K562 (cell line): ENCODE measurements around the gene YKT6. TPM values are rescaled to one million over a fixed set of nuclear protein-coding genes. Genes with fewer than 3 reads are reported as not detected.

Experiments
- ATAC-seq: fragments of 200-7000 bp; cut with Tn5 transposase; 3 replicates; pipeline ENCODE4 v1.9.1; 2020; ENCODE audit warnings: moderate library complexity
- BruUV-seq: library from RNA; stranded (reverse); fragments of 400-500 nt; replicated peaks from 2 replicates; lab custom pipeline; 2021; lab: Mats Ljungman, UMichigan
- CTCF ChIA-PET: fragments of 300-600 bp; formaldehyde crosslinking; extraction: SDS; loops from one replicate; lab custom pipeline; 2021; ENCODE audit warnings: low intra/inter-chr PET ratio; lab: Yijun Ruan, JAX
- POLR2A ChIA-PET: fragments of 300-600, 350-650 bp; sonication (Branson Sonifier 250); formaldehyde crosslinking; extraction: SDS; loops from one replicate; lab custom pipeline; 2021; ENCODE audit warnings: antibody characterized with exemption, inconsistent platforms; lab: Yijun Ruan, JAX
- DNase-seq, 4 experiments: peaks; one replicate each; pipeline versions ENCODE4 v3.0.0 to v3.0.0-alpha.2; 2011 to 2018; ENCODE audit warnings: low spot score in 3 of 4, mixed read lengths in 3 of 4; ENCODE audit errors: extremely low read depth in 1 of 4
- FAIRE-seq: peaks from 2 replicates; lab custom pipeline; 2011; peaks lifted over from hg19 to GRCh38; lab: Jason Lieb, UNC
- H2AFZ ChIP-seq: 2 replicates; pipeline ENCODE4 v1.6.0; 2011; ENCODE audit warnings: low read depth, low read length, control low read depth, inconsistent platforms
- H3K27ac ChIP-seq: fragments of 200-600 bp; 3 replicates; pipeline ENCODE4 v1.8.0; 2011; ENCODE audit warnings: low read depth, mild to moderate bottlenecking, control low read depth, inconsistent platforms, low read length, moderate library complexity, mixed read lengths; ENCODE audit errors: extremely low read depth
- H3K27me3 ChIP-seq, 2 experiments: fragments of 300-600 bp in 1 of 2; 2 replicates in 1 of 2; 3 replicates in 1 of 2; pipeline versions ENCODE4 v1.6.0 to v1.8.0; 2011; ENCODE audit warnings: inconsistent platforms in 2 of 2, low read length in 2 of 2, mild to moderate bottlenecking in 1 of 2, mixed read lengths in 1 of 2, moderate library complexity in 1 of 2; ENCODE audit not compliant: control insufficient read depth in 2 of 2, insufficient read depth in 2 of 2
- H3K36me3 ChIP-seq: fragments of 300-600 bp; 3 replicates; pipeline ENCODE4 v1.8.0; 2011; ENCODE audit warnings: mild to moderate bottlenecking, low read length, inconsistent platforms; ENCODE audit not compliant: control insufficient read depth, insufficient read depth
- H3K4me1 ChIP-seq, 2 experiments: fragments of 200-600 bp in 1 of 2; replicated peaks in 1 of 2; 2 replicates in 1 of 2; 3 replicates in 1 of 2; pipeline versions ENCODE4 v1.5.1 to v1.8.0; 2011; ENCODE audit warnings: inconsistent platforms in 2 of 2, low read length in 2 of 2, mild to moderate bottlenecking in 1 of 2, mixed read lengths in 1 of 2, moderate library complexity in 1 of 2; ENCODE audit not compliant: control insufficient read depth in 2 of 2, insufficient read depth in 2 of 2
- H3K4me2 ChIP-seq: 2 replicates; pipeline ENCODE4 v1.6.1; 2011; ENCODE audit warnings: low read length, control low read depth, inconsistent platforms, mixed read lengths; ENCODE audit not compliant: insufficient read depth
- H3K4me3 ChIP-seq: fragments of 200-600 bp; sonication (generic), shearing (Covaris generic); 2 replicates; pipeline ENCODE4 v1.5.1; 2016; ENCODE audit warnings: control low read depth, inconsistent platforms
- H3K79me2 ChIP-seq: fragments of 200-600 bp; 3 replicates; pipeline ENCODE4 v1.8.0; 2011; ENCODE audit warnings: low read length, inconsistent platforms; ENCODE audit not compliant: control insufficient read depth, insufficient read depth
- H3K9ac ChIP-seq, 2 experiments: 2 replicates each; pipeline versions ENCODE4 v1.6.0 to v1.6.1; 2011; ENCODE audit warnings: low read depth in 2 of 2, low read length in 2 of 2, control low read depth in 1 of 2, inconsistent platforms in 1 of 2, mild to moderate bottlenecking in 1 of 2, mixed read lengths in 1 of 2; ENCODE audit not compliant: insufficient read depth in 1 of 2
- H3K9me1 ChIP-seq: one replicate; pipeline ENCODE4 v1.6.0; 2011; ENCODE audit warnings: inconsistent platforms, mild to moderate bottlenecking, low read length, moderate library complexity; ENCODE audit not compliant: control insufficient read depth, insufficient read depth
- H3K9me3 ChIP-seq: replicated peaks from 2 replicates; pipeline ENCODE4 v1.5.1; 2011; ENCODE audit warnings: low read depth, low read length, inconsistent platforms; ENCODE audit not compliant: control insufficient read depth, insufficient read depth
- H4K20me1 ChIP-seq: replicated peaks from 2 replicates; pipeline ENCODE4 v1.6.1; 2011; ENCODE audit warnings: low read length, inconsistent platforms, mixed read lengths; ENCODE audit not compliant: control insufficient read depth, insufficient read depth
- L3MBTL2 ChIP-seq: fragments of 450-650 bp; IDR thresholded peaks from 2 replicates; pipeline ENCODE4 v1.6.1; 2016; ENCODE audit warnings: mild to moderate bottlenecking, moderate library complexity
- OTX1 ChIP-seq: fragments of 450-650 bp; formaldehyde crosslinking; IDR thresholded peaks from 2 replicates; pipeline ENCODE4 v1.4.0; 2022; ENCODE audit warnings: mild to moderate bottlenecking
- SUPT5H ChIP-seq: fragments of 450-650 bp; IDR thresholded peaks from 2 replicates; pipeline ENCODE4 v1.6.1; 2016
- ZBTB17 ChIP-seq: fragments of 450-650 bp; formaldehyde crosslinking; IDR thresholded peaks from 2 replicates; pipeline ENCODE4 v1.4.0; 2020; ENCODE audit warnings: mild to moderate bottlenecking
- WGBS: fragments of 100-300 bp; shearing (Covaris generic); methylation state at CpG from one replicate; pipeline ENCODE4 v1.1.6; 2016; ENCODE audit warnings: low coverage, mixed read lengths; ENCODE audit not compliant: insufficient coverage; ENCODE audit errors: missing lambda C conversion rate; 5-methylcytosine and 5-hydroxymethylcytosine counted together
- in situ Hi-C: fragments of 300-500 bp; cut with MboI; formaldehyde crosslinking; loops from 4 replicates; pipeline ENCODE4 v1.15.0; 2018; ENCODE audit warnings: inconsistent platforms, mixed read lengths
- intact Hi-C: fragments of 100-400 bp; cut with micrococcal nuclease; formaldehyde crosslinking; loops from 2 replicates; pipeline ENCODE4 v1.14.2; 2022
- polyA plus RNA-seq, 8 experiments: library from polyadenylated mRNA; depleted of rRNA in 4 of 8; stranded (reverse) in 5 of 8; unstranded in 3 of 8; fragments of >200 nt; fragmentation: Nextera tagmentation in 2 of 8; fragmentation: Illumina TruSeq in 1 of 8; extraction: Ambion mirVana in 2 of 8; extraction: Trizol in 1 of 8; gene quantifications; 2 replicates each; pipeline versions ENCODE4 v1.2.1 to v1.2.3, GENCODE V29; 2011 to 2014; ENCODE audit warnings: inconsistent platforms in 1 of 8, missing spikeins in 1 of 8
- total RNA-seq, 7 experiments: library from RNA; depleted of rRNA in 6 of 7; stranded (reverse); fragments of >200 nt in 6 of 7; fragmentation: Illumina TruSeq in 2 of 7; extraction: Trizol in 2 of 7; gene quantifications; 2 replicates each; pipeline versions ENCODE4 v1.2.1 to v1.2.3, GENCODE V29; 2011 to 2021; ENCODE audit warnings: low replicate concordance in 1 of 7
- TF ChIP-seq, protein P1 (sequence below): sonication (generic); formaldehyde crosslinking; IDR thresholded peaks from 2 replicates; pipeline ENCODE4 v1.5.0; 2020; ENCODE audit warnings: missing genetic modification reagents
- TF ChIP-seq, protein P2 (sequence below): fragments of 450-650 bp; IDR thresholded peaks from 2 replicates; pipeline ENCODE4 v1.6.1; 2016; ENCODE audit warnings: mild to moderate bottlenecking, moderate library complexity

YKT6 gene
- total and polyA plus RNA-seq, 9 of the 15 experiments (the other 6 are each of a cell fraction or from before 2014, with no cell fraction given) = 1.6 to 90.6 (median 75.1) TPM

DNA sequence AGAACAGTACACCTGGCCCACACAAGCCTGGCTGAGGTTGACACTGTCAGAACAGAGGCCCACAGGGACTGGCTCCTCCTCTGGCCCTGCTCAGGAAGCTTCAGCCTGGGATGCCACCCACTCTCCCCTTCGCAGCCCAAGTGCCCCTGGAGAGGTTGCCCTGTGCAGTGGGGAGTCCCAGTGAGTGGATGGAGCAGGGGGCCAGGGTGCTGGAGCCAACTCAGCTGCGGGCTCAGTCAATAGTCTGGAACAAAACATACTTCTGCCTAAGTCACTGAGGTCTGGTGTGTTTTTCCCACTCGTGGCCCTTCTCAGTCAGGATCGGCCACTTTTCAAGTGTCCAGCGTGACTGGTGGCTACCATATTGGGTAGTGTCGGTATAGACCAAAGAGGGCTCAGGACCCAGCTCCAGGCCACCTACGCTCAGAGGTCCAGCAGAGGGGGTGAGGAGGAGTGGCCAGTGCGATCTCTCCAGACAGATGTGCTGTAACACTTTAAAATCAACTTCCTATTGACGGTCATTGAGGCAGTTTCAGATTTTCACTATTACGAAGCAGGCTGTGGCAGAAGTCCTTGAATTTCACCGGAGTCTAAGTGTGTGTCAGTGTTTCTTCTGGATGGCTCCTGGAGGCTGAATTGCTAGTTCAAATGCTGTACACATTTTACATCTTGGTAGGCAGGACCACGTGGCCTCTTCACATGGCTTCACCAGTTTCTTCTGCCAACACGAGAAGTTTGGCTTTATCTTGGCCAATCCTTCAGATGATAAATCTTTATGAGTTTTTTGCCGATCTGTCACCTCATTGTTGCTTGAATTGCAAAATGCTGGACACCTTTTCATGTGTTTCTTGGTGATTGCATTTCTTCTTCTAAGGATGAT, 10.5 kb upstream of the YKT6 start:
- peak; percentile 79 for FAIRE-seq
- Histone ChIP-seq H4K20me1 (no peaks in the 10 kb centered on the region), H3K9me1 (no peaks in the 10 kb centered on the region), H3K27ac (no peak overlapping the region), H3K36me3 (no peaks in the 10 kb centered on the region), H3K4me1 (peaks cover 0 to 7% of the 10 kb centered on the region in 2 experiments; a peak in 2 of 5 replicates), H3K4me2 (no peak overlapping the region), H3K27me3 (0 out of 5 replicates have a peak, but pooled peaks cover 0 to 23% of the 10 kb centered on the region in 2 experiments), H3K79me2 (no peaks in the 10 kb centered on the region), H3K9ac (no peak overlapping the region; a peak in 1 of 4 replicates), H3K9me3 (no peaks in the 10 kb centered on the region), H3K4me3 (no peak overlapping the region), H2AFZ (peak overlapping the region; percentile 84)
- intact Hi-C loops (no loop called here), in situ Hi-C loops (no loop called here)
- CTCF ChIA-PET = no interaction called here
- WGBS = 29% methylated on average over 14 of the region's 14 CpGs
- POLR2A ChIA-PET = interaction anchor here (0.6 to 0.9 kb wide), 3 partner anchors 33 to 65 kb away, joined by 3 to 4 read pairs (median 3); no protein-coding TSS in a partner anchor
- peak in 1 of 4 experiments; percentile 23 for DNase-seq
- peak; percentile 51 for ATAC-seq
- no TSS peak for BruUV-seq
- TF ChIP-seq SUPT5H = no peak
- TF ChIP-seq, protein P1, sequence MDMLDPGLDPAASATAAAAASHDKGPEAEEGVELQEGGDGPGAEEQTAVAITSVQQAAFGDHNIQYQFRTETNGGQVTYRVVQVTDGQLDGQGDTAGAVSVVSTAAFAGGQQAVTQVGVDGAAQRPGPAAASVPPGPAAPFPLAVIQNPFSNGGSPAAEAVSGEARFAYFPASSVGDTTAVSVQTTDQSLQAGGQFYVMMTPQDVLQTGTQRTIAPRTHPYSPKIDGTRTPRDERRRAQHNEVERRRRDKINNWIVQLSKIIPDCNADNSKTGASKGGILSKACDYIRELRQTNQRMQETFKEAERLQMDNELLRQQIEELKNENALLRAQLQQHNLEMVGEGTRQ = 0 out of 2 replicates have a peak, but pooled peaks have one; percentile 22
- TF ChIP-seq, protein P2, sequence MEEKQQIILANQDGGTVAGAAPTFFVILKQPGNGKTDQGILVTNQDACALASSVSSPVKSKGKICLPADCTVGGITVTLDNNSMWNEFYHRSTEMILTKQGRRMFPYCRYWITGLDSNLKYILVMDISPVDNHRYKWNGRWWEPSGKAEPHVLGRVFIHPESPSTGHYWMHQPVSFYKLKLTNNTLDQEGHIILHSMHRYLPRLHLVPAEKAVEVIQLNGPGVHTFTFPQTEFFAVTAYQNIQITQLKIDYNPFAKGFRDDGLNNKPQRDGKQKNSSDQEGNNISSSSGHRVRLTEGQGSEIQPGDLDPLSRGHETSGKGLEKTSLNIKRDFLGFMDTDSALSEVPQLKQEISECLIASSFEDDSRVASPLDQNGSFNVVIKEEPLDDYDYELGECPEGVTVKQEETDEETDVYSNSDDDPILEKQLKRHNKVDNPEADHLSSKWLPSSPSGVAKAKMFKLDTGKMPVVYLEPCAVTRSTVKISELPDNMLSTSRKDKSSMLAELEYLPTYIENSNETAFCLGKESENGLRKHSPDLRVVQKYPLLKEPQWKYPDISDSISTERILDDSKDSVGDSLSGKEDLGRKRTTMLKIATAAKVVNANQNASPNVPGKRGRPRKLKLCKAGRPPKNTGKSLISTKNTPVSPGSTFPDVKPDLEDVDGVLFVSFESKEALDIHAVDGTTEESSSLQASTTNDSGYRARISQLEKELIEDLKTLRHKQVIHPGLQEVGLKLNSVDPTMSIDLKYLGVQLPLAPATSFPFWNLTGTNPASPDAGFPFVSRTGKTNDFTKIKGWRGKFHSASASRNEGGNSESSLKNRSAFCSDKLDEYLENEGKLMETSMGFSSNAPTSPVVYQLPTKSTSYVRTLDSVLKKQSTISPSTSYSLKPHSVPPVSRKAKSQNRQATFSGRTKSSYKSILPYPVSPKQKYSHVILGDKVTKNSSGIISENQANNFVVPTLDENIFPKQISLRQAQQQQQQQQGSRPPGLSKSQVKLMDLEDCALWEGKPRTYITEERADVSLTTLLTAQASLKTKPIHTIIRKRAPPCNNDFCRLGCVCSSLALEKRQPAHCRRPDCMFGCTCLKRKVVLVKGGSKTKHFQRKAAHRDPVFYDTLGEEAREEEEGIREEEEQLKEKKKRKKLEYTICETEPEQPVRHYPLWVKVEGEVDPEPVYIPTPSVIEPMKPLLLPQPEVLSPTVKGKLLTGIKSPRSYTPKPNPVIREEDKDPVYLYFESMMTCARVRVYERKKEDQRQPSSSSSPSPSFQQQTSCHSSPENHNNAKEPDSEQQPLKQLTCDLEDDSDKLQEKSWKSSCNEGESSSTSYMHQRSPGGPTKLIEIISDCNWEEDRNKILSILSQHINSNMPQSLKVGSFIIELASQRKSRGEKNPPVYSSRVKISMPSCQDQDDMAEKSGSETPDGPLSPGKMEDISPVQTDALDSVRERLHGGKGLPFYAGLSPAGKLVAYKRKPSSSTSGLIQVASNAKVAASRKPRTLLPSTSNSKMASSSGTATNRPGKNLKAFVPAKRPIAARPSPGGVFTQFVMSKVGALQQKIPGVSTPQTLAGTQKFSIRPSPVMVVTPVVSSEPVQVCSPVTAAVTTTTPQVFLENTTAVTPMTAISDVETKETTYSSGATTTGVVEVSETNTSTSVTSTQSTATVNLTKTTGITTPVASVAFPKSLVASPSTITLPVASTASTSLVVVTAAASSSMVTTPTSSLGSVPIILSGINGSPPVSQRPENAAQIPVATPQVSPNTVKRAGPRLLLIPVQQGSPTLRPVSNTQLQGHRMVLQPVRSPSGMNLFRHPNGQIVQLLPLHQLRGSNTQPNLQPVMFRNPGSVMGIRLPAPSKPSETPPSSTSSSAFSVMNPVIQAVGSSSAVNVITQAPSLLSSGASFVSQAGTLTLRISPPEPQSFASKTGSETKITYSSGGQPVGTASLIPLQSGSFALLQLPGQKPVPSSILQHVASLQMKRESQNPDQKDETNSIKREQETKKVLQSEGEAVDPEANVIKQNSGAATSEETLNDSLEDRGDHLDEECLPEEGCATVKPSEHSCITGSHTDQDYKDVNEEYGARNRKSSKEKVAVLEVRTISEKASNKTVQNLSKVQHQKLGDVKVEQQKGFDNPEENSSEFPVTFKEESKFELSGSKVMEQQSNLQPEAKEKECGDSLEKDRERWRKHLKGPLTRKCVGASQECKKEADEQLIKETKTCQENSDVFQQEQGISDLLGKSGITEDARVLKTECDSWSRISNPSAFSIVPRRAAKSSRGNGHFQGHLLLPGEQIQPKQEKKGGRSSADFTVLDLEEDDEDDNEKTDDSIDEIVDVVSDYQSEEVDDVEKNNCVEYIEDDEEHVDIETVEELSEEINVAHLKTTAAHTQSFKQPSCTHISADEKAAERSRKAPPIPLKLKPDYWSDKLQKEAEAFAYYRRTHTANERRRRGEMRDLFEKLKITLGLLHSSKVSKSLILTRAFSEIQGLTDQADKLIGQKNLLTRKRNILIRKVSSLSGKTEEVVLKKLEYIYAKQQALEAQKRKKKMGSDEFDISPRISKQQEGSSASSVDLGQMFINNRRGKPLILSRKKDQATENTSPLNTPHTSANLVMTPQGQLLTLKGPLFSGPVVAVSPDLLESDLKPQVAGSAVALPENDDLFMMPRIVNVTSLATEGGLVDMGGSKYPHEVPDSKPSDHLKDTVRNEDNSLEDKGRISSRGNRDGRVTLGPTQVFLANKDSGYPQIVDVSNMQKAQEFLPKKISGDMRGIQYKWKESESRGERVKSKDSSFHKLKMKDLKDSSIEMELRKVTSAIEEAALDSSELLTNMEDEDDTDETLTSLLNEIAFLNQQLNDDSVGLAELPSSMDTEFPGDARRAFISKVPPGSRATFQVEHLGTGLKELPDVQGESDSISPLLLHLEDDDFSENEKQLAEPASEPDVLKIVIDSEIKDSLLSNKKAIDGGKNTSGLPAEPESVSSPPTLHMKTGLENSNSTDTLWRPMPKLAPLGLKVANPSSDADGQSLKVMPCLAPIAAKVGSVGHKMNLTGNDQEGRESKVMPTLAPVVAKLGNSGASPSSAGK = peak; percentile 61
- no peak for TF ChIP-seq OTX1 (CRISPR knock-in tag)
- peak; percentile 55; the same call in 1 of the 2 replicates for TF ChIP-seq L3MBTL2
- no peak for TF ChIP-seq ZBTB17
